GM18505 (cell line): Measurements from ENCODE around the gene KRT78.
A peak's percentile ranks its signal among the peaks of the same experiment; 100 is the strongest.
"Not testable (repeated sequence)": the region's sequence is repeated elsewhere in the genome, so short reads cannot be mapped to it uniquely, and the experiment has no call there.

Experiments used
- ATAC-seq: cut with Tn5 transposase; IDR thresholded peaks from one replicate; pipeline ENCODE4 v1.9.1; 2021; ENCODE audit not compliant: unreplicated experiment
- POLR2A ChIP-seq: IDR thresholded peaks from 4 replicates; pipeline ENCODE4 v1.6.1; 2011; ENCODE audit warnings: borderline replicate concordance; ENCODE audit not compliant: insufficient read depth, insufficient read length; ENCODE audit errors: extremely low read depth

The KRT78 gene, protein sequence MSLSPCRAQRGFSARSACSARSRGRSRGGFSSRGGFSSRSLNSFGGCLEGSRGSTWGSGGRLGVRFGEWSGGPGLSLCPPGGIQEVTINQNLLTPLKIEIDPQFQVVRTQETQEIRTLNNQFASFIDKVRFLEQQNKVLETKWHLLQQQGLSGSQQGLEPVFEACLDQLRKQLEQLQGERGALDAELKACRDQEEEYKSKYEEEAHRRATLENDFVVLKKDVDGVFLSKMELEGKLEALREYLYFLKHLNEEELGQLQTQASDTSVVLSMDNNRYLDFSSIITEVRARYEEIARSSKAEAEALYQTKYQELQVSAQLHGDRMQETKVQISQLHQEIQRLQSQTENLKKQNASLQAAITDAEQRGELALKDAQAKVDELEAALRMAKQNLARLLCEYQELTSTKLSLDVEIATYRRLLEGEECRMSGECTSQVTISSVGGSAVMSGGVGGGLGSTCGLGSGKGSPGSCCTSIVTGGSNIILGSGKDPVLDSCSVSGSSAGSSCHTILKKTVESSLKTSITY

DNA sequence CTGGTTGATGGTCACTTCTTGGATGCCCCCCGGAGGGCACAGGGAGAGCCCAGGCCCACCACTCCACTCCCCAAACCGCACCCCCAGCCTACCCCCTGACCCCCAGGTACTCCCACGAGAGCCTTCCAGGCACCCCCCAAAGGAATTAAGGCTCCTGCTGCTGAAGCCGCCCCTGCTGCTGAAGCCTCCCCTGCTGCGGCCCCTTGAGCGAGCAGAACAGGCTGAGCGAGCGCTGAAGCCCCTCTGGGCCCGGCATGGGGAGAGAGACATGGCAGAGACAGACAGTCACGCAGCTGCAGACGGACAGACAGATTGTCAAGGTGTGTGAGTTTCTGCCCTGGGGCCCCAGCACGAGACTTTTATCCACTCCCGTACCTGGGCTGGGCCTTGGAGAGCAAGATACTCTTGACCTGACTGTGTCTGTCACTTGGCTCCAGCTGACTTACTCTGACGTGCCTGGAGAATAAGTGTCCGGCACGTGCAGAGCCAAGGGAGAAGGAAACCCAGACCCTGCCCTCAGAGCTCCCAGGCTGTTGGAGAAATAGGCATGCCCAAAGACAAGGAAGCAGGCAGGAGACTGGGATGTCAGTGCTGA lies at the start of gene KRT78:
Gene KRT78 (minus strand): TSS at position 334 of the 595 bp plus-strand sequence. CDS start 64 bp downstream, at position 270.
- no peak for TF ChIP-seq POLR2A
- ATAC-seq: no peak

DNA sequence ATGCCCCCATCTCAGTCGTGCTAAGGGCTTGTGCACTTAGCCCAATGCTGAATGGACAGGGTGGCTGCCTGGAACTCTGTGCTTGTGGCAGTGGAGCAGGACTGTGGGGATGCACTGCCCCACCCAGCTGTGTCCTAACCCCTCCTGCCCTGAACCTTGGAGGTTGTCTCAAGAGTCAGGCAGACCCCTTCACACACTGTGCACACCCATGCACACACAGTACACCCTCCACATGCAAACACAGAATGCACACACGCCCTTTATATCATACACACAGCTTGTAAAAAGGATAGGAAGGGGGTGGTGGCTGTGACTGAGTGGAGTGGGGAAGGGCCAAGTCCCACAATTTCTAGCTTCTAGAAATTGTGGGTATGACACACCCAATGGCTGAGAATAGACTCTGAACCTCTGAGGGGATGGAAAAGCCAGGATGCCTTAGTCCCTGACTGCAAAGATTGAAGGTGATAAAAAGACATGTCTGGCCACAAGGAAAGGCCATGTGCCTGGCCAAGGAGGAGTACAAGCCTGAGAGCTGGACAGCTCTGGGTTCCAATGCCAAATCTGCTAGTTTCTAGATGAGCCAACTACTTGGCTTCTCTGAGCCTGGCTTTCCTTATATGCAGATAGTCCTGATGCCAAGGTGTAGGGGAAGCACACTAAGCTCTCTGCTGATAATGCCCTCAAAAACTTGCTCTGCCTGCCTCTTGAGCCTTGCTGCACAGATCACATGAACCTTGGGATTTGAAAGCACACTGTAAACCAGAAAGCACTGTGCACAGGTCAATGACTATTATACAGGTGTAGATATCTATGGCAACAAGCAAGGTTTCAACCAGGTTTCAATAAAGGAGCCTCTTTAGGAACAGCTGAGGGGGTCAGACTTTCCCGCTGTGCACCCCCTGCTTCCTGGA lies 47.7 kb upstream of the KRT78 start:
- TF ChIP-seq POLR2A: no peak
- no peak for ATAC-seq

DNA sequence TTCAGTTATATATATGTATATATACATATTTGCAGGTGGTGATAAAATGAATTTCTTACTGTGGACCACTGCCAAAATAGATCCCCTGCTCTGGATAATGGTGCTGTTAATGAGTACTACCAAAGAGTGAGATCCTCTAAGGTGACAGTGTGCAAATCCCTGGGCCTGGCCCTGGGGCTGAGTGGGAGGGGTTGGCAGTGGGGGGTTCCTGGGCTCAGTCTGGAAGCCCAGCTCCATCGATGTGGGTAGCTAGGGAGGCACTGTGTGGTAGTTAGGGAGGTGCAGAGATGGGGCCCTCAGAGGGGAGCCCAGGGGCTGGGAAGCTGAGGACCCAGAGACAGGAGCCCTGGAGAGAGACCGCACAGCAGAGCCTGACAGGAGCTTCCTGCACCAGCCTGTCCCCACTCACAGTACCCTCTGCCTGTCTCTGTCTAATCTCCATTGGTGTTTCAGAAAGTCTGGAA lies 47.0 kb upstream of the KRT78 start:
- TF ChIP-seq POLR2A: no peak
- ATAC-seq: no peak

DNA sequence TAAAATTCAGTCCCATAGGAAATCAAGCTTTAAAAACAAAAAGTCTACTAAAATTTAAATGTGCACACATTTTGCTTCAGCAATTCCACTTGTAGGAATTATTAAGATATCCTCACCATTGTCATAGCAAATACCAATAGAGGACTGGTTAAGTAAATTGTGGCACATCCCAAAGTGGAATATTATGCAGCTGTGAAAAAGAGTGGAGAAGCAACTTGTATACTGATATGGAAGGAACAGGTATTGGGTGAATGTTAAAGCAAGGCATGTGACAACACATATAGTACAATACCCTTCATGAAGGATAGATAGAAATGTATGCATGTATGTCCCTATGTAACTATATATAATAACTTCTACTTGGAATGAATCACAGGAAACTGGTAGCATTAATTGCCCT lies 44.2 kb upstream of the KRT78 start:
- ATAC-seq: no peak
- no peak for TF ChIP-seq POLR2A

DNA sequence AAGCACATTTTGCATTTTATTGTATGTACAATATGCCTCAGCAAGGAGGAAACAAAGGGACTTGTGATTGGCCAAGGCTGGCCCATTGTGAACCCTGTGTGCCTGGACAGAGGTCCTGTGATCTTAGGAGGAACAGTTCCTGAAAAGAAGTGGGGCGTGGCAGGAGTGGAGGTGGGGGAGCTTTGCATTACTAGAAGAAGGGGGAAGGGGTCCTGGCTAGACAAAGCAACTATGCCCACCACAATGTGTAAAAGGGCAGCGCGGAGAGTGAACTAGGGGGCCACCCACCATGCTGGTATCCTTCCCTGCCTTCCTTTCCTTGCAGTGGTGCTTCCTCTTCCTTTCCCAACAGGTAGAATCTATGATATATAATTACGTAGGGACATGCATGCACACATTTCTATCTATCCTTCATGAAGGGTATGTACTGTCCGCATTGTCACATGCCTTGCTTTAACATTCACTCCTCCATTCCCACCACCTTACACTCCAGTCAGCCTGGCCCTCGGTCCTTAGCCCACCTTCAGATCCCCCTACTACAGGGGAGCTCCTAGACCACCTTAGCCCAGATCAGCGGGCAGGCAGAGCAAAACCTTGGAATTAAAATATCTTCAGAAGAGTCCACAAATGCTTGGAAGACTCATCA lies 43.5 kb upstream of the KRT78 start:
- no peak for TF ChIP-seq POLR2A
- ATAC-seq: no peak

DNA sequence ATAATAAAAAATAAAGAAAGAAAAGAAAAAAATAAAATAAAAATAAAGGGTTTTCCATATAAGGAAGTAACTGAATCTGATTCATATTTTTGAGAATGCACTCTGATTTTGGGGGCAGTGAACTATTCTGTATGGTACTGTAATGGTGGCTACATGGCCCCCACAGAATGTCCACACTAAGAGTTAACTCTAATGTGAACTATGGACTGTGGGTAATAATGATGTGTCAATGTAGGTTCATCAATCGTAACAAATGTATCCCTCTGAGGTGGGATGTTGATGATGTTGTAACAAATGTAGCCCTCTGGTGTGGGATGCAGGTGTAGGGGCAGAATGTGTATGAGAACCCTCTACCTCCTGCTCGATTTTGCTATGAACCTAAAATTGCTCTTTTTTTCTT lies 42.2 kb upstream of the KRT78 start:
- ATAC-seq: no peak
- no peak for TF ChIP-seq POLR2A

DNA sequence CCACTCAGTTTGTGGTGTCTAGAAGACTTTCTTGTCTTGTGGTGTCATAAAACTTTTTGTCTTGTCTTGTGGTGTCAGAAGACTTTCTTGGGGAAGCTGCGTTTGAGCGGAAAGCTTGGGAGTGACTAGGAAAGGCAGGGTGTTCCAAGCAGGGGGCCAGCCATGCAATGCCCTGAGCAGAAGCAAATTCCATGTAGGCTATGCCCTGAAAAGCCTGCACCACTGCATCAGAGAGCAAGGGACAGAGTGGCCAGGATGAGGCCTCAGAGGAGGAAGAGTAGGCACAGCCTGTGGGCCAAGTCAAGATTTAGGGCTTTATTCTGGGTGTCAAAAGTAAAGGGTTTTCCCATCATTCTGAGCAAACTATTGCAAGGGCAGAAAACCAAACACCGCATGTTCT lies 41.6 kb upstream of the KRT78 start:
- no peak for ATAC-seq
- no peak for TF ChIP-seq POLR2A

DNA sequence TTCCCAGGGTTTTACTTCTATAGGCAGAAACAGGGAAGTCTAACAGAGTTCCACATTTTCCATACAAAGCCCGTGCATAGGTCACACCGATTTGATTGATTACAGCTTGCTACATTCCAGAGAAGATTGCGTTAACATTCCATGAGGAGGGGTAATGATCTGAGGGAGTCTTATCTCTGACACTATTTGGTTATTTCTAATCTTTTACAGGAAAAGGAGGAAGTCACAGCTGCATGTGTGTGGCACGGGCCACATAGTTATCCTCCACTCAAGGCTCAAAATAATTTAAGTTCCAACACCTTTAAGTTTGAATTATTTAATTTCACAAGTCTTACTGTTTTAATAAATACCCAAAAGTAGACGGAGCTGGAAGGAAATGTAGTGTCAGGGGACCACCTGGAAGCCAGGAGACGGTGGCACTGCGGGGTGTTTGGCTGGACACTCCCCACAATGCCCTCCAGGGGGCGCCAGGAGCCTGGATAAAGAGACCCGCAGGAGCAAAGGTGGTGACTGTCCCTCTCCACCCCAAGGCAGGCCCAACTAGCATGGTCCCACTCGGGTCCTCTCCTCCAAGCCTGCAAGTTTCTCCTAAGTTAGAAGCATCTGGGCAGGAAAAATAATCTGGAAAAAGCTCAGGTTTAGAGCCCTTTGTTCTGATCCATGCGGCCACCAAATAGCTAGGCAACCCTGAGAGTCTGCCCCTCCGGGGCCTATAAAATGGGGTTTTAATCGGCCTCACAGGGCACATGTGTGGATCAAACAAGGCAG lies 35.9 kb upstream of the KRT78 start:
- TF ChIP-seq POLR2A: no peak
- peak; percentile 53 for ATAC-seq

DNA sequence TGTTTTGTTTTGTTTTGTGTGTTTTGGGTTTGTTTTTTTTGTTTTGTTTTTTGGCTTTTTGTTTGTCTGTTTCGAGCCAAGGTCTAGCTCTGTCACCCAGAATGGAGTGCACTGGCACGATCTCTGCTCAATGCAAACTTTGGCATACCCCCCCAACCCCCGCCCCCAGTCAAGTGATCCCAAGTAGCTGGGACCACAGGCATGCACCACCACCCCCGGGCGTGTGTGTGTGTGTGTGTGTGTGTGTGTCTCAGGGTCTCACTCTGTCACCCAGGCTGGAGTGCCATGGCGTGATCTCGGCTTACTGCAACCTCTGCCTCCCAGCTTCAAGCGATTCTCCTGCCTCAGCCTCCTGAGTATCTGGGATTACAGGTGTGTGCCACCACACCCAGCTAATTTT lies 31.7 kb upstream of the KRT78 start:
- not testable (repeated sequence) for ATAC-seq

DNA sequence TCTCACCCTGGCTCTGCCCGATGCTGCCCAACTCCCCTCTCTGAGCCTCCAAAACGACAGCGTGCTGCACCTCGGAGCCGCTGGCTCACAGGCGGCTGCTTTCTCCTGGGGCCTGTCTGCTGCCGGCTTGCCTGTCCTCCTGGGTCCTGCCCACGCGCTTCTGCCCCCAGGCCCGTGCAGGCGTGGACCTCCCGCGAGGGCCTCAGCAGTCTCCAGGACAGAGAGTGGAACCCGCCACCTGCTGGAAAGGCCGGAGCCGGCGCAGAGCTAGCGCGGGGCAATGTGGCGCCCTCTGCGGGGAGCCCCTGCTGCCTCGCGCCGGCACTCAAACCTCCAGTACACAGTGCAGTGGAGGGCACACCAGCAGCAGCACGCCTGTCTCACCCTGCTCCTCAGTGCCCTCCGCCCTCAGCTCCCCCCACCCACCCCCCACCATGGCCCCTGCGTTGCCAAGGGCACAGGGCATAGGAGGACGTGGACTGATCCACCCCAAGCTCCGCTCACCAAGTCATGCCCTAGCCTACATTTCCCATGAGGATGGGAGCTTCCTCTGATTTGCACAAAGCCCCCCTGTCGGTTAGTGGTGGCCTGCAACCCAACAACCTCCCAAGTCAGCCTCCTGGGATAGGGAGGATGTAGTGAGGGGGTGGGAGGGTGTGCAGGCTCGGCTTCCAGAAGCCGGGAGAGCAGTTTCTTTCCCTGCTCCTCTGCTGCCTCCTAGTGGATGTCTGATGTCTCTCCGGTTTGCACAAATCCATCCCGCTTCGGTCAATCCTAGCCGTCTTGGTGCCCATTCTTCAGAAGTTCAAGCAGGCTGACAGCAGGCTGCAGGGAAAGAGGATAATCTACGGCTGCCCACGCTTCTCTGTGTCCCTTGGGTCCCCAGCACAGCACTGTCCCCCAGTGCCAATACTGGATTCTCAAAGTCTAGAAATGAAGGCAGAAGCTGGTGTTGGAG lies 30.9 kb upstream of the KRT78 start:
- no peak for ATAC-seq
- no peak for TF ChIP-seq POLR2A
